Measurements from ENCODE around the gene LRRC7.
"Not testable (repeated sequence)": the region's sequence is repeated elsewhere in the genome, so short reads cannot be mapped to it uniquely, and the experiment has no call there.

LRRC7 gene

DNA sequence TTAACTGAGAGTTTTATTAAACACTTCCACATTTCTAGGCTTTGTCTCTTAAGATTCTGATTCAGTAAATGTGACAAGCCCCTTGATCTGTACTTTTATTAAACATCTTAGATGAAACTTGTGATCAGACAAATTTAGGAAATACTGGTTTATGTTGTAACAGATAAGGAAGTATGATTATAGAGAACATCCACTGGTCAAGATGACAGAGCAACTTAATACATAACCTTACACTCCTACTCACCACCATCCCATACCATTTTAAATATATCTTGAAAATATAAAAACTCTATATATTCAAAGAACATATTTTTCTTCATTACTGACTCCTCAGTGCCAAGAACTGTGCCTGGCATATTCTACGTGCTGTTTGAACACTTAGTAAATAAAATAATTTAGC, 420.2 kb downstream of the LRRC7 start:
- no peak for DNase-seq

DNA sequence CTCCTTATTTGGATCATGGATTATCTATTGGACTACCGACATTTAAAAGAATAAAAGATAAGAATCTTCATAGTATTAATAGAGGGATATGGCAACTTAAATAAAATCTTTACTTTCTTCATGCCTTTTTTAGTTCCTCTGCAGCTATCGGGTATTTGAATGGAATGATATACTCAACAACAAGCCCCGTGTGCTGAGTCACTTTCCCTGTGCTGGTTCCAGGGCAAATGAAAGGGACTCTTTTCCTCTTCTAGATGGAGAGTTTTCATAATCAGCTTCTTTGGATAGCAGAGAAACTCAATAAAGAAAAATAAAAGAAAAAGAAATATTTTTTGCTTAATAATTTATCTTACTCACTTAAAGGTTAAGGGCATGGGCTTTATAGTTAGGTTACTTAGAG, 423.9 kb downstream of the LRRC7 start:
- no peak for DNase-seq

DNA sequence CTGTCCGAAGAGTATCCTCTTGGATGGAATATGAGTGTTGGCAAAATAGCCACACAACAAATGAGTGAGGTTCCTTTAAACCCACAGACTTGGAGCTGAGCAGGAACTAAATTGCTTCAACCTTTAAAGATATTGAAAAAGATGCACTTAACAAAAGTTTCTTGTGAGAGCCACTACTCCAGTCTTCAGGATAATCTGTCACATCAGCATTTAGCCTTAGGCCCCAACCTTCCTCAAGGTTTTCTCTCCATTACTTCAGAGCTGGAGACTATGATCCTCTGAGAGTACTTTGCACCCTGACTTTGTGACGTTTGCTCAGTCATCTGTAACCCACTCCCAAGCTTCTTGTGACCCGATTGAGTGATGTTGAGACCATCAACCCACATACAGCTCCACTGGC, 424.9 kb downstream of the LRRC7 start:
- DNase-seq, result no peak

DNA sequence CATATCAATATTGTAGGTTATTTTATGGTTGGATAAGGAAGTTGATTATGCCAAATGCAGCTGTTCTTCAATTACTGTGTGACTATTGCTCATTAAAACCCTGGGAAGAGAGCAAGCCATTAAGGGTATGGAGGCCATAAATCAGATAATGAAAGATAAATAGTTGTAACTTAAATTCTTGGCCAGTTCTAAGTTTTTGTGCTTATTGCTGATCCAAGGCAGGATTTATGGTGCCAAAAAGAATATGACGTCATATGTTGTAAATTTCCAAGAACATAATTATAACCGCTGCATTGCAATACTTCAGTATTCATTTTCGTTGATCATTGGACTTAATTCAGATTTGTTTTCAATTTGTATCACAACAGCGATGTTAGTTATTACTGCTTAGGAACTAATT, 426.1 kb downstream of the LRRC7 start:
- DNase-seq, result no peak

DNA sequence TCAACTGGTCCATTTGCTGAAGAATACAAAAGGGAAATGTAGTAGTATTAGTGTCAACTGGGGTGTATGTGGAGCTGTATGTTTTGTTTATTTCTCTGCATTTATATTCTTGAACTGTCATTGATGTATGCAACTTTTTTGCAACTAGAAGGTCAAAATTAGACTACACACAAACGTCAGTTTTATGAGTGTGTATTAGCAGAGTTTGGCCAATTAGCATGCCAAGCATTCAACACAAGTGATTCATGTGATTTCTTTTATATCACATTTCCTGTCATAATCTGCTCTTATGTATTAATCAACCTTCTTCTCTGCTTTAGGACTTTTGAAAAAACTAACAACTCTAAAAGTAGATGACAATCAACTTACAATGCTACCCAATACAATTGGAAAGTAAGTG, 426.5 kb downstream of the LRRC7 start:
- no peak for DNase-seq

DNA sequence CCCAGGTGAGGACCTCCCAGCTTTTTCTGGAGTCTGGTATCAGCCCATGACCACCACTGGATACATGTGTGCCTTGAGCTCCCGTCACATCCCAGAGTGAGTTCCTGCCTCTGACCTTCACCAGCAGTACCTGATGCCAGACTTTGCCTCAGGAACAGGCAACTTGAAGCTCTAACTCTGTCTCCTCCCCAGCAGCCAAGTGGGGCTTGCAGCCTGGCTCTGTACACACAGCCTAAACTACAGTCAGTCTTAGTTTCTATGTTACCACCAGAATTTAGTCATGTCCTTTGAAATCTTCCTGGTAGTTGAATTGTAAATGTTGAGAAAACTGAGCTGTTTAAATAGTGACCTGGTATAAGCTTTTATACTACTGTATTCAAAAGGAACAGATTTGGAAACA, 431.1 kb downstream of the LRRC7 start:
- no peak for DNase-seq

DNA sequence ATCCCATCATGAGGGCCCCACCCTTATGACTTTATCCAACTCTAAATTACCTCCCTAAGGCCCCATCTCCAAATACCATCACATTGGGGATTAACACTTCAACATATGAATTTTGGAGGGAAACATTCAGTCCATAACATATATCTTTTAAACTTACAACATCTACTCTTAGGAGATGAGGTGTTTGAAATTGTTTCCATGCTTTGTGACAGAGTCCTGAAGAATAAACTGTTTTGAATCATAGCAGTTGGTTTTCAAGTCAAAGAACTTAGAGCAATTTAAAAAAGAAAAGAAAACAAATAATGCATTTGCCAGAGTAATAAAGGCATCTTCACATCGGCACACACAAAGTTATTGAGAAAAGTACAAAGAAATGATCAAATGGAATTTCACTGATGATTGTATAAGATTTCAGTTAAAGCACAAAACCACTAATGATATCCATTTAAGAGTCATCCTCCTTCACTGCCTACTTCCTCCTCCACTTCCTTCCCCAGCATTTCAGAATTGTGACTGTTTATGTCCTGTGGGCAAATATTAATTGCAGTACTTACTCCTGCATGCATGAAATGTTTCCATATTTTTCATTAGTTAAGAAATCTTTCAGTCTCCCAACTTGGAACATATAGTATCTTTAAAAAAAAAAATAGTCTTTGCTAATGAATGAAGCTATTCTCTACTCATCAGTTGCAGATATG, 435.6 kb downstream of the LRRC7 start:
- DNase-seq, result no peak

DNA sequence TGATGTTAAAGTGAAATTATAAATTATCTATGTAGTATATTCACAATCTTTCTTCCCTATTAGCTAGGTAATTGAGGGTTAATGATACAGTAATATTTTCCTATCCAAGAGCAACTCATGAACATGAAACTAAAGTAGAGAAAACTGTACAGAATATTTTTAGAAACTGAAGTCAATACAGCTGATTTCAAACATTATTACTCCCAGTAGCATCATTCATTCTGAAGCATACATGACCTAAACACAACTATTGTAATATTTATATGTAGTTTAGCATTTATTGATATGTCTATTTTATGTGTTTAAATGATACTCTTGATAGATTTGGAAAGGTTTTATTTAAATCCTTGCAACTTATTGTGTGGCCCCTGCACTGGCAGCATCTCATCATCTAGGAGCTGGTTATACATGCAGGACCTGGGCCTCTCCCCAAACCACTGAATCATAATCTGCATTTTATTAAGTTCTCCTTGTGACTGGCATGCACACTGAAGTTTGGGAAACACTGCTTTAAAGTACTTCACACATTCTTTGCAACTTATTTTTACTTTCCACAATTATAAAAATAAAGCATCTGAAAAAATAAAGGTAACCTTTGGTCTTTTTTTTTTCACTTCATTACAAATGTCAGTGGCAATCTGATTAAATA, 437.8 kb downstream of the LRRC7 start:
- no peak for DNase-seq

DNA sequence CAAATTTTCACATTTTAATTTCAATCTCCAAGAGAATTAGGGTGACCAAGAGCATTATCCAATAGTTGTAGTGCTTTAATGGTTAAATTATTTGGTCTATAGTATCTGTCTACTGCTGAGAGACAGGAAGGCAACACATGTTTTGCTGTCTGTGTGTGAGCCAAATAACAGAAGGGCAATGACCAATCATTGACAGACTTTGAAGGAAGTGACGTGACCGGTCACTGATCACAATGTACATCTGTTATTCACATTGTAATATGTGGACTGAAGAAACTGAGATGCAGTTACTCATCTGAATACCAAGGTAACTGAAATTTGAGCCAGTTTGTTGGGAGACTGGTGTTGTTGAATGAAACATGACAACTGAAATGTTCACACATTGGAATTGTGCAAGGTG, 440.9 kb downstream of the LRRC7 start:
- DNase-seq, result no peak

DNA sequence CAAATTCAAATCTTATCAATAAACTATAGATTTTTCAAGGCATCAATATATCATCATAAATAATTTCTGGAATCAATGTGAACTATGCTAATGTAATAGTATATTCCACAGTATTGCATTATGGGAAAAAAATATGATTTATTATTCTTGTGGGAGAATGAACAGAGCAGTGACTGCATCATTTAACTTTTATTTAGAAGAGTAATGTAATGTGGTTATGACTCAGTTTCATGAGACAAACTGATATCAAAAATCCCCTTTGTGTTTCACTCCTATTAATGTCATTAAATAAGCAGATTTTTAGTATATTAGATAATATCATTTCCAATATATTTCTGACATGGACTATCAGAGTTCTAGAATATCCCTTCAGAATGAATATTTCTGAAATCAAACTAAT, 450.0 kb downstream of the LRRC7 start:
- DNase-seq, result no peak

DNA sequence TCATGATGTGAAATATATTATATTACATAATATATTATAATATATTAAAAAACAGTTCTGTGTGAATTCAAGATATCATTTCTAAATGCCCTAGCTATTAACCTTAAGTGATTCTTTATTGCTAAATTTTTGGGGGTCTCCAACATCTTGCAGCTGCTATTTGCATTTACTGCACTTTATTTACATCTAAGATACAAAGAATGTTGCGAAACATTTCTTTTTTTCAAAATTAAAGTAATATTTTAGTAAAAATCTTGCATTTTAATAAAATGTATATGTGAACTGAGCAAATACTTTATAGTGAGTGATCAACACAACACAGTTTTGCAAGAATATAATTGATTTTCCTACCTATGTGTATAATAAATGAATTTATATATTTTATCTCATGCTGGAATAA, 456.6 kb downstream of the LRRC7 start:
- DNase-seq, result no peak

DNA sequence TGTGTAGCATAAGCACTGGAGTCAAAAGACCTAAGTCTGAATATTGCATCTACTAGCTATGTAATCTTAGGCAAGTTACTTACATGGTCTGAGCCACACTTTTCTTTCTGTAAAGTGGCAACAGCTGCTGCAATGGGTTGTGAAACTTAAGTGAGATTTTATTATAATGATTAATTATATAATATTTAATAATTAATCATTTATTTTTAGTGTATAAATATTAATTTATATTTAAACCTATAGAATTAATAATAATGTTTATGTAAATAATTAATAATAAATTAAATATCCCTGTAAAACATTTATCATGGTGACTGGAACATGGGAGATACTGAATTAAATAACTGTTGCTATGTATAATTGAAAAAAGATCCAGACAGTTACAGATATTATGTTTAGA, 457.3 kb downstream of the LRRC7 start:
- DNase-seq, result no peak

DNA sequence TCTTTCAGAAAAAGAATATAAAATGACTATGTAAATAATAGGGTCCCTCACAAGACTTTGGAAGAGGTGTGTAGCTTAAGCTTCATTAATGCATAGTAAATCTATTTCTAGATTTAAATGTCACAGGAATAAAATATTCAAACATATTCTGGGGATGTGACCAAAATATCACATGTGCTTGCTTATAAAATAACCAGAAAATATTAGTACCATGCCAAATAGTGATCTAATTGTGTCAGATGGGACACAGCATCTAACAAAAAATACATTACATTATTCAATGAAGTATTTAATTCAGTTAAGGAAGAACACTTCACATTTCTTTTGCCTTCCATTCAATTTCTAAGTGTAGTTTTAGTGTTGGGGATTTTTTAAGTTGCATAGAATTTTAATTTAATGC, 458.1 kb downstream of the LRRC7 start:
- DNase-seq, result no peak

DNA sequence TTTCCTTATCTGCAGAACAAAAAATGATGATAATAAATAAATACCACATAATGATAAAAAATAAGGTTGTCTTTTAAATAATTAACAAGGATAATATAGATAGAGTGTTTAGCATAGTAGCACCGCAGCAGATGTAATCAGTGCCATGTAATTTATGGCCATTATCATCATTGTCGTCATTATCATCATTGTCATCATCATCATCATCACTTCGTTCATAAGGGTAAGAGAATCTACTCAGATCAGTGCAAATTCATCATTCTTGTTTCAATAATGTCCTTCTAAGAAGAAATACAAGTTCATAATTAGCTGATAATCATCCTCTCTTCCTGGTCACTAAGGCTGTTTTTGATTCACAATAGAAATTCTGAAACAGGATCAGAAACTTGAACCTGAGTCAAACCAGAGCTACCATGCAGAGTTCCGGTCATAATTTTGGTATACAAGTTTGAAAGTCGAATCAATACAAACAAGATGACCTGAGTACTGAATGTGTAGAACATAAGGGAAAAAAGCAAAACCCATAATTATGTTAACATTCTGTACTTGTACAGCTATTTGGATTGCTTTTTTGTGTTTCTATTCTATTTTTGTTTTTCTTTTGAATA, 465.6 kb downstream of the LRRC7 start:
- no peak for DNase-seq

DNA sequence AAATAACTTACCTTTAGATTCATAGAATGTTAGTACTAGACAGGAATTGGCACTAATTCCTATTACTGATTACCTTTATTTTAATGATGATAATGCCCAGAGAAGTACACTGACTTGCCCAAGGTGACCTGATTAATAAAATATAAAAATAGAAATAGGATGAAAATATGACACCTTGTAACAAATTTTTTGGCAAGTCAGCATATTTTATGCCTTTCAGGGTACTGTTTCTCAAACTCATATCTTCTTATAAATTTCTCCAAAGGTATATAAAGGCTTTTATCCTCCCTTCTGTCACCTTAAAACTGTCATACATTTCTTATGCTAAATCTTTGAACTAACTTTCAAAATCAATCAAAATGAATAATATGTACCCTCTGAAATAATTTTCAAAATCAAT, 466.2 kb downstream of the LRRC7 start:
- DNase-seq, result no peak

DNA sequence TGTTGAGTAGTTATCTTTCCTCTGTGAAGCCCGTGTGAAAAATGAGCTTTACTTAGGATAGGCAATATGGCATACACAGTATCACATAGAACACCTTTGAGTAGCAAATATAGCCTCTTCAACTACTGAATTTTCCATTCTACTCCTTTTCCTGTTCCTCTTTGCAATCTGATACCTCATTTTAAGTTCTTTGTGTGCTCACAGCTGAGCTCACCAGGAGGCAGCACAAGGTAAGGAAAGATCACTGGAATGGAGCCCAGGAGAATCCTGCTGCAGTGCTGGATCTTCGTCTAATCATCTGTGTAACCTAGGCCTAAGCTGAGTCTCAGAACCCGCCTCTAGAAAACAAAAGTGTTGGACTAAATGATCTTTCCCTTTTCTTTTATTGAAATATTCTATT, 466.7 kb downstream of the LRRC7 start:
- DNase-seq, result no peak

DNA sequence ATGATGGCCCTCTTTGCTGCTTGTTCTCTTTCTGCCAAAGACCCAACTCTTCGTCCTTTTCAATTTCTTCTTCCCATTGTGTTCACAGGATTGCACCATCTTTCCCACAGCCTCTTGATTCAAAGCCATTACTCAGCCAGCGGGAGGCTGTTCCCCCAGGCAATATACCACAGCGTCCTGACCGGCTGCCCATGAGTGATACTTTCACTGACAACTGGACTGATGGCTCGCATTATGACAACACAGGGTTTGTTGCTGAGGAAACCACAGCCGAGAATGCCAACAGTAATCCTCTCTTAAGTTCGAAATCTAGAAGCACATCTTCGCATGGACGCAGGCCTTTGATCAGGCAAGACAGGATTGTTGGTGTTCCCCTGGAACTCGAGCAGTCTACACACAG, 470.3 kb downstream of the LRRC7 start:
- DNase-seq, result no peak

DNA sequence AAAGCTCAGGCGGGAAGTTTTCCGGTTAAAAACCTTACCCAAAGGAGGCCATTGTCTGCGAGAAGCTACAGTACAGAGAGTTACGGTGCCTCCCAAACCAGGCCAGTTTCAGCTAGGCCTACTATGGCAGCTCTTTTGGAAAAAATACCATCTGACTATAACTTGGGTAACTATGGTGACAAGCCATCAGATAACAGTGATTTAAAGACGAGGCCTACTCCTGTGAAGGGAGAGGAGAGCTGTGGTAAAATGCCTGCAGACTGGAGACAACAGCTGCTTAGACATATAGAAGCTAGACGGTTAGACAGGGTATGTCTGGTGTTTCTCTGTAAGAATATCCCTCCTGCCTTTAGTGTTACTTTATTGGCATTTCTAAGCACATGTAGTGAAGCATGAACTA, 471.8 kb downstream of the LRRC7 start:
- no peak for DNase-seq

DNA sequence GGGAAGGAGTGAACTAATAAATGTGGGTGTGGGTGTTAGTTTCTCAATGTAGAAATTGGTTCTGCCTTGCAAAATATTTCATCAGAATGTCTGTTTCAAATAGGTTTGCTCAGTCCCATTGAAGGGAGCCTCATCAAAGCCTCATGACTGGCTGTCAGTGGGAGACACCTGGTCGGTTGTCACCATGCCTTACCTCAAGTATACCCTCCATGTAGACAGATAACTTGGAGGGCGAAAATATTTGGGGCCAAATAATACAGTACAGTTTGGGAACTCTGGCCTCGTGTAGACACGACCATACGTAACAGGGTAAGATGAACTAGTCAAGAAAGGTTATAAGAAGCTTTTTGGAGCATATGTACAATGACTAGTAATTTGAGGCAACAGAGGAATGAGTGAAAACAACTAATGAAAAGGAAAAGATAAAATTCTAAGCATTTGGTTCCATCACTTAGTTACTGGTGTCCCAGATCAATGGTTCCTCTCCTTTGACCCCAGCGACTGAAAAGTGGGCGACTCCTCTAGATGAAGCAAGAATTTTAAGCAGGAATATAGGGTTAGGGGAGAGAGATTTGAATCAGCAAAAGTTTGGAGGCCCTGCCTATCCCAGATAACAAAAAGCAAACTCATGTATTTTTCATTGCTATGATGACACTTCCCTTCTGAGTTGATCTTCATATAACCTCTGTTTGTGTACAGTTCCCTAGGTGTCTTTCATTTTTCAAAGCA, 473.8 kb downstream of the LRRC7 start:
- DNase-seq, result no peak

DNA sequence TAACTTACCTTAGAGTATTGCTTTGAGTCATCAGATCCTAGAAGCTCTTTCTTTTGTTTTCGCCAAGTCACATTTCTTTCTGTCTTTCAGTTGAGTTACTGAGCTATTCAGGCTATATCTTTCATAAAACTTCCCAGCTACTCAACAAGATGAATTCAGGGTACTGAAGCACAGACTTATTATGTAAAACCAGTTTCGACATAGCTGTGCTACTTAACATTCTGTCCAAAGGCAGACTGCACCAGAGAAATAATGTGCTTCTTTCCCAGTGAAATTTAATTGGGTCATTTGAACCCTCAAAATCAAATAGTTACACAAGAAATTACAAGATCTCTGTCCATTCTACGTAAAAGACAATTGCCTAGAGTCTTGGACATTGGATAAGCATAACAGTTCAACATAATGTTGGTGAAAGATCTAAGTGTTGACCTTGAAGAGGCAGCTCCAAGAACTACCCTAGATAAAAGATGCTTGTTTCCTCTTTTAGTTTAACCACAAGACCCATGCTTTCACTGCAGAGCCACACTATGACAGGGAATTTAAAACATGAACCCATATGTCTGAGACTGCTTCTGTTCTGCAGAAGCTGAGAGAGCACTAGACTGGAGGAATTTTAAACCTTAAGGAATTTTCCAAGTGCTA, 474.5 kb downstream of the LRRC7 start:
- DNase-seq, result no peak

DNA sequence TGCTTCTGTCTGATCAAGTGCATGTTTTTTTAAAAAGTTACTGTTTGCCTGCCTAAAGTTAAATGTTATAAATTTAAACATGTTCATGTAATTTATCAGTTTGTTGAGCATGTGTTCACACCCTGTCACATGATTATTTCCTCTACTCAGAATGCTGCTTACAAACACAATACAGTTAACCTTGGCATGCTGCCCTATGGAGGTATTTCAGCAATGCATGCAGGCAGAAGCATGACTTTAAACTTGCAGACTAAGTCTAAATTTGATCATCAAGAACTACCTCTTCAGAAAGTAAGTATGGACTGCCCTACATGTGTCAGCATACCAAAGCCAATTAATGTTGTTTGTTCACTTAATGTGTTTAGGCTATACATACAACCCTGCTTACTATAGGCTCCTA, 476.1 kb downstream of the LRRC7 start:
- DNase-seq, result no peak

DNA sequence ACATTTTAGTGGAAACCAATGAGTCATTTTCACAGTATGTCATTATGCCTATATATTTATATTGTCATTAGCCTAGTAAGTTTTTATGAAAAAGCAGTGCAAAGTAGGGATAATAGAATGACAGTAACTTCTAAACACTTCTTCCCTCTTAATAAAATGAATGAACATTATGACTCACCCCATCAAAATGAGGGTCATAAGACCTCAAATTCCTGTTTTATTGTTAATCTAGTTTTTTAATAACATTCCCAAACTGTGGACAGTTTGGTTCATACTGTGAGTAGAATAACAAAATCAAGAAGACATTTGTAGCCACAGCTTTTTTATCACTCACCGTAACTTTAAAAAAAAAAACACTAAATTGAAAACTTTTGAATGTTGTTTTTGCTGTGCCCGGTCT, 477.1 kb downstream of the LRRC7 start:
- DNase-seq, result no peak

DNA sequence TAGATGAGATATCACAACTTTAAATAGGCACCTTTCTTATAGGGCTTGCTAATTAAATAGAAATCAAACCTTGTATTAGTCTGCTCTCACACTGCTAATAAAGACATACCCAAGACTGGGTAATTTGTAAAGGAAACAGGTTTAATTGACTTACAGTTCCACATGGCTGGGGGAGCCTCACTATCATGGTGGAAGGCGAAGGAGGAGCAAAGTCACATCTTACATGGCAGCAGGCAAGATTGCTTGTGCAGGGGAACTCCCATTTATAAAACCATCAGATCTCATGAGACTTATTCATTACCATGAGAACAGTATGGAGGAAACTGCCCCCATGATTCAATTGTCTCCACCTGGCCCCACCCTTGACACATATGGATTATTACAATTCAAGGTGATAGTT, 477.9 kb downstream of the LRRC7 start:
- not testable (repeated sequence) for DNase-seq
